Neural cell (in vitro differentiated cells): ENCODE results near the gene EIF3C.
"Not testable (repeated sequence)": the region's sequence is repeated elsewhere in the genome, so short reads cannot be mapped to it uniquely, and the experiment has no call there.

Experiments used
- EP300 ChIP-seq: fragments of 450-650 bp; conservative IDR thresholded peaks from 2 replicates; pipeline ENCODE4 v1.6.1; 2014; ENCODE audit warnings: antibody characterized with exemption, mild to moderate bottlenecking, moderate library complexity; ENCODE audit not compliant: poor library complexity, severe bottlenecking
- EZH2 ChIP-seq: fragments of 200-600, 300-800 bp; shearing (Covaris generic), sonication (generic); IDR thresholded peaks from 2 replicates; pipeline ENCODE4 v1.6.1; 2014; ENCODE audit warnings: antibody characterized with exemption, low read length, borderline replicate concordance, mild to moderate bottlenecking; ENCODE audit not compliant: insufficient read depth, poor library complexity, severe bottlenecking
- POLR2AphosphoS5 ChIP-seq: IDR thresholded peaks from 2 replicates; pipeline ENCODE4 v1.6.1; 2012
- RAD21 ChIP-seq: fragments of 450-650 bp; conservative IDR thresholded peaks from 2 replicates; pipeline ENCODE4 v1.6.1; 2014; ENCODE audit warnings: antibody characterized with exemption, mild to moderate bottlenecking, moderate library complexity
- REST ChIP-seq: IDR thresholded peaks from 2 replicates; pipeline ENCODE4 v1.6.1; 2012; ENCODE audit warnings: borderline replicate concordance
- TF ChIP-seq, protein P1 (sequence below): fragments of 450-650 bp; IDR thresholded peaks from 2 replicates; pipeline ENCODE4 v1.5.1; 2014; ENCODE audit warnings: antibody characterized with exemption, mild to moderate bottlenecking, moderate library complexity; ENCODE audit not compliant: poor library complexity, severe bottlenecking

DNA sequence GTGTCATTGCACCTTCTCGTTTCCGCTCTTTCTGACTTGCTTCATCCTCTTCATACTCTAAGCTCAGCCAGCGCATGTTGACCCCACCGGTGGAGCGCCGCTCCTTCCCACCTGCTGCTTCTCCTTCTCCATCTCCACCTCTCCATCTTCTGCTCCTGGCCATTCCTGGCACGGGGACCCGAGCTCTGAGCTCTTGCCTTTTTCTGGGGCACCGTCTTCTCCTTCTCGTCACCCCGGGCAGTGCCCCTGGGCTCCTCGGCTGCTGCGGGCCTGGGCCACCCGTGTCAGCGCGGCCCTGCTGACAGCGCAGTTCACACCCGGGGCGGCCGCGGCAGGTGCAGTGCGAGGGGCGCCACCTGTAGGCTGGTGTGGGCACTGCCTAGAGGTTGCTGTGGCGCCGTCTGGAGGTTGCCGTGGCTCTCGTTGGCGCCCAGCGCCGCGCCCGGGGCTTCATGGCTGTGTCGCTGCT, 38.8 kb downstream of the EIF3C start:
- TF ChIP-seq, protein P1, sequence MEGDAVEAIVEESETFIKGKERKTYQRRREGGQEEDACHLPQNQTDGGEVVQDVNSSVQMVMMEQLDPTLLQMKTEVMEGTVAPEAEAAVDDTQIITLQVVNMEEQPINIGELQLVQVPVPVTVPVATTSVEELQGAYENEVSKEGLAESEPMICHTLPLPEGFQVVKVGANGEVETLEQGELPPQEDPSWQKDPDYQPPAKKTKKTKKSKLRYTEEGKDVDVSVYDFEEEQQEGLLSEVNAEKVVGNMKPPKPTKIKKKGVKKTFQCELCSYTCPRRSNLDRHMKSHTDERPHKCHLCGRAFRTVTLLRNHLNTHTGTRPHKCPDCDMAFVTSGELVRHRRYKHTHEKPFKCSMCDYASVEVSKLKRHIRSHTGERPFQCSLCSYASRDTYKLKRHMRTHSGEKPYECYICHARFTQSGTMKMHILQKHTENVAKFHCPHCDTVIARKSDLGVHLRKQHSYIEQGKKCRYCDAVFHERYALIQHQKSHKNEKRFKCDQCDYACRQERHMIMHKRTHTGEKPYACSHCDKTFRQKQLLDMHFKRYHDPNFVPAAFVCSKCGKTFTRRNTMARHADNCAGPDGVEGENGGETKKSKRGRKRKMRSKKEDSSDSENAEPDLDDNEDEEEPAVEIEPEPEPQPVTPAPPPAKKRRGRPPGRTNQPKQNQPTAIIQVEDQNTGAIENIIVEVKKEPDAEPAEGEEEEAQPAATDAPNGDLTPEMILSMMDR: not testable (repeated sequence)
- TF ChIP-seq EZH2, EP300, REST, POLR2AphosphoS5, RAD21: not testable (repeated sequence)
